ENCODE results near the gene TRAPPC3. TPM values are rescaled to one million over a fixed set of nuclear protein-coding genes. Genes with fewer than 3 reads are reported as not detected.

TRAPPC3 gene
- total RNA-seq, 1 experiment from 2014 or later, result 64.6 TPM

- H3K27me3 ChIP-seq (ENCODE audit: insufficient read depth, low read length), result no peaks in the 10 kb centered on the region
- peaks cover 0 to 9% of the 10 kb centered on the region in 2 experiments; a peak in 2 of 4 replicates for H3K4me1 ChIP-seq (ENCODE audit: control insufficient read depth in 1 of 2, insufficient read depth in 2 of 2, low read length in 2 of 2)
- TF ChIP-seq CEBPB (IDR thresholded peaks at IDR 0.05; ENCODE audit: low read depth) (no peak), ZFX (IDR thresholded peaks at IDR 0.05) (no peak)
- DNase-seq (ENCODE audit: low read depth, low spot score), result no peak
- ChIA-PET CTCF (no interaction called here), POLR2A (no interaction called here), RAD21 (ENCODE audit: low non-redundant PET in 1 of 2, low total read pairs in 2 of 2, uncharacterized antibody in 2 of 2, unreplicated experiment in 2 of 2) (no interaction called here)
- no TSS peak for BruUV-seq (replicated peaks)
- ATAC-seq, result no peak
- no peaks in the 10 kb centered on the region for H3K9me3 ChIP-seq (ENCODE audit: control insufficient read depth in 1 of 2, insufficient read depth in 1 of 2, low read depth in 1 of 2, low read length in 2 of 2)
- no peak overlapping the region for H3K4me3 ChIP-seq (replicated peaks in 1 of 2; ENCODE audit: low read depth in 1 of 2, low read length in 2 of 2)
- peaks cover 26 to 42% of the 10 kb centered on the region in 2 experiments; a peak in 3 of 4 replicates for H3K36me3 ChIP-seq (ENCODE audit: control insufficient read depth in 1 of 2, insufficient read depth in 2 of 2, low read length in 2 of 2)
- H4K20me1 ChIP-seq (ENCODE audit: insufficient read depth), result no peaks in the 10 kb centered on the region
- H3K27ac ChIP-seq (ENCODE audit: low read depth, low read length), result no peak overlapping the region
- H2AFZ ChIP-seq (ENCODE audit: low read depth, low read length, poor library complexity, severe bottlenecking), result no peak overlapping the region
- no peak overlapping the region for H3K4me2 ChIP-seq (ENCODE audit: low read length)
- intact Hi-C loops (cut with micrococcal nuclease), result no loop called here
- no peaks in the 10 kb centered on the region for H3K9me2 ChIP-seq (ENCODE audit: insufficient read depth)
- no peaks in the 10 kb centered on the region for H3K79me2 ChIP-seq (ENCODE audit: insufficient read depth, low read length)
- no peak overlapping the region for H3K9ac ChIP-seq (ENCODE audit: low read length)
Measured at GRCh38 chr1:36179220-36179600, 29.9 kb upstream of the TRAPPC3 start.

GRCh38 chr1:36178471-36179219 is 29.4 kb upstream of the TRAPPC3 start:
- Histone ChIP-seq H3K9me3 (ENCODE audit: control insufficient read depth in 1 of 2, insufficient read depth in 1 of 2, low read depth in 1 of 2, low read length in 2 of 2) (no peaks in the 10 kb centered on the region), H3K27ac (ENCODE audit: low read depth, low read length) (no peak overlapping the region), H3K9me2 (ENCODE audit: insufficient read depth) (no peaks in the 10 kb centered on the region), H3K79me2 (ENCODE audit: insufficient read depth, low read length) (no peaks in the 10 kb centered on the region), H3K9ac (ENCODE audit: low read length) (no peak overlapping the region), H3K4me1 (ENCODE audit: control insufficient read depth in 1 of 2, insufficient read depth in 2 of 2, low read length in 2 of 2) (peaks cover 0 to 9% of the 10 kb centered on the region in 2 experiments; a peak in 2 of 4 replicates), H3K4me3 (replicated peaks in 1 of 2; ENCODE audit: low read depth in 1 of 2, low read length in 2 of 2) (no peak overlapping the region), H2AFZ (ENCODE audit: low read depth, low read length, poor library complexity, severe bottlenecking) (no peak overlapping the region), H4K20me1 (ENCODE audit: insufficient read depth) (no peaks in the 10 kb centered on the region), H3K4me2 (ENCODE audit: low read length) (no peak overlapping the region), H3K27me3 (ENCODE audit: insufficient read depth, low read length) (no peaks in the 10 kb centered on the region), H3K36me3 (ENCODE audit: control insufficient read depth in 1 of 2, insufficient read depth in 2 of 2, low read length in 2 of 2) (peaks cover 30 to 48% of the 10 kb centered on the region in 2 experiments; a peak in 3 of 4 replicates)
- DNase-seq (ENCODE audit: low read depth, low spot score) (no peak), ATAC-seq (peak; percentile 85)
- RAD21 ChIA-PET (ENCODE audit: low non-redundant PET in 1 of 2, low total read pairs in 2 of 2, uncharacterized antibody in 2 of 2, unreplicated experiment in 2 of 2), result no interaction called here
- intact Hi-C loops (cut with micrococcal nuclease), result no loop called here
- BruUV-seq (replicated peaks), result no TSS peak
- POLR2A ChIA-PET, result no interaction called here
- CTCF ChIA-PET, result no interaction called here
- TF ChIP-seq JUND (IDR thresholded peaks at IDR 0.05) (no peak), ZNF274 (IDR thresholded peaks at IDR 0.05; ENCODE audit: low read depth, low read length) (no peak), ZFX (IDR thresholded peaks at IDR 0.05) (no peak), ATF3 (IDR thresholded peaks at IDR 0.05) (no peak), EGR1 (IDR thresholded peaks at IDR 0.05; ENCODE audit: low read depth) (no peak), CTCF (IDR thresholded peaks at IDR 0.05 in 2 of 3, conservative IDR thresholded peaks at IDR 0.05 in 1 of 3; ENCODE audit: borderline replicate concordance in 1 of 3, insufficient read depth in 1 of 3, low read depth in 2 of 3, low read length in 2 of 3) (no peak), CBX3 (IDR thresholded peaks at IDR 0.05; ENCODE audit: low read depth) (no peak), RAD21 (IDR thresholded peaks at IDR 0.05; ENCODE audit: low read depth) (no peak), ZBTB33 (IDR thresholded peaks at IDR 0.05; ENCODE audit: extremely low read depth, insufficient replicate concordance, low read length) (no peak), POLR2AphosphoS5 (IDR thresholded peaks at IDR 0.05; ENCODE audit: low read depth, low read length) (no peak), REST (IDR thresholded peaks at IDR 0.05; ENCODE audit: low read depth) (no peak)
